Transverse colon (tissue), 3 donors: ENCODE measurements around the gene GAGE1.

ENCODE experiments used
- POLR2A ChIP-seq: fragments of 450-650 bp; IDR thresholded peaks from one replicate; pipeline ENCODE4 v1.6.1; 2016; ENCODE audit warnings: antibody characterized with exemption, mild to moderate bottlenecking, moderate library complexity
- TF ChIP-seq, protein P1 (sequence below), 5 experiments: fragments of 200-600 bp in 3 of 5; fragments of 450-650 bp in 2 of 5; sonication (generic) in 3 of 5; IDR thresholded peaks; 1 replicate in 2 of 5; 2 replicates in 3 of 5; pipeline ENCODE4 v1.5.1; 2016 to 2017; ENCODE audit warnings: antibody characterized with exemption in 5 of 5, inconsistent platforms in 3 of 5, mild to moderate bottlenecking in 2 of 5, moderate library complexity in 1 of 5

DNA sequence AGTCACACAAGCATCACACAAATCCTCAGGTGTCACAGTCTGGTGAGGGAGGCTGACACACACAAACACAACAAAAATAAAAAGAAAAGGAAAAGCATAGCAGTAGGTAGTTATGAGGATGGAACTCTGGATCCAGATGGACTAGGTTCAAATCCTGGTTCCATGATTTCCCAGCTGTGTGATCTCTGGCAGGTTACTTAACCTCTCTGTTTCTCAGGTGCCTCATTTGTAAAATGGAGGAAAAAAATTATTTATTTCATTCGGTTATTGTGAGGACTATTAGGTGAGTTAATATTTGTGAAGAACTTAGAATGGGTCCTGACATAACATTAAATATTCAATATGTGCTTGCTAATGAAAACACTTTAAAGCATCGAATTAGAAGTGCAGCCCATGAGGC, 19.8 kb downstream of the GAGE1 start:
- TF ChIP-seq, protein P1, sequence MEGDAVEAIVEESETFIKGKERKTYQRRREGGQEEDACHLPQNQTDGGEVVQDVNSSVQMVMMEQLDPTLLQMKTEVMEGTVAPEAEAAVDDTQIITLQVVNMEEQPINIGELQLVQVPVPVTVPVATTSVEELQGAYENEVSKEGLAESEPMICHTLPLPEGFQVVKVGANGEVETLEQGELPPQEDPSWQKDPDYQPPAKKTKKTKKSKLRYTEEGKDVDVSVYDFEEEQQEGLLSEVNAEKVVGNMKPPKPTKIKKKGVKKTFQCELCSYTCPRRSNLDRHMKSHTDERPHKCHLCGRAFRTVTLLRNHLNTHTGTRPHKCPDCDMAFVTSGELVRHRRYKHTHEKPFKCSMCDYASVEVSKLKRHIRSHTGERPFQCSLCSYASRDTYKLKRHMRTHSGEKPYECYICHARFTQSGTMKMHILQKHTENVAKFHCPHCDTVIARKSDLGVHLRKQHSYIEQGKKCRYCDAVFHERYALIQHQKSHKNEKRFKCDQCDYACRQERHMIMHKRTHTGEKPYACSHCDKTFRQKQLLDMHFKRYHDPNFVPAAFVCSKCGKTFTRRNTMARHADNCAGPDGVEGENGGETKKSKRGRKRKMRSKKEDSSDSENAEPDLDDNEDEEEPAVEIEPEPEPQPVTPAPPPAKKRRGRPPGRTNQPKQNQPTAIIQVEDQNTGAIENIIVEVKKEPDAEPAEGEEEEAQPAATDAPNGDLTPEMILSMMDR (IDR thresholded peaks at IDR 0.05), result no peak
- no peak for TF ChIP-seq POLR2A
